H9 (cell line): ENCODE results near the gene RGS9. TPM values are rescaled to one million over a fixed set of nuclear protein-coding genes. Genes with fewer than 3 reads are reported as not detected.
"Not testable (repeated sequence)": the region's sequence is repeated elsewhere in the genome, so short reads cannot be mapped to it uniquely, and the experiment has no call there.

Source experiments
- DNase-seq: peaks from one replicate; pipeline ENCODE4 v3.0.0-alpha.2; 2017
- H2AFZ ChIP-seq: one replicate; pipeline ENCODE4 v1.6.1; 2013; ENCODE audit warnings: mild to moderate bottlenecking, low read length, control low read depth, moderate library complexity
- H2AK5ac ChIP-seq: 2 replicates; pipeline ENCODE4 v1.6.1; 2013; ENCODE audit warnings: low read length, control low read depth, mixed read lengths; ENCODE audit not compliant: insufficient read length
- H2BK120ac ChIP-seq: one replicate; pipeline ENCODE4 v1.6.1; 2013; ENCODE audit warnings: low read depth, mild to moderate bottlenecking, low read length, control low read depth, inconsistent platforms; ENCODE audit not compliant: poor library complexity, severe bottlenecking
- H2BK12ac ChIP-seq: 2 replicates; pipeline ENCODE4 v1.6.1; 2013; ENCODE audit warnings: low read length, control low read depth, mixed read lengths, low read depth; ENCODE audit not compliant: insufficient read length
- H2BK15ac ChIP-seq: 2 replicates; pipeline ENCODE4 v1.6.1; 2013; ENCODE audit warnings: low read depth, low read length, control low read depth
- H2BK20ac ChIP-seq: one replicate; pipeline ENCODE4 v1.6.1; 2013; ENCODE audit warnings: low read depth, mild to moderate bottlenecking, low read length, control low read depth, inconsistent platforms; ENCODE audit not compliant: poor library complexity, severe bottlenecking
- H2BK5ac ChIP-seq: 2 replicates; pipeline ENCODE4 v1.6.1; 2013; ENCODE audit warnings: low read length, control low read depth, mixed read lengths; ENCODE audit not compliant: insufficient read length
- H3K14ac ChIP-seq: 2 replicates; pipeline ENCODE4 v1.6.1; 2013; ENCODE audit warnings: low read length, control low read depth; ENCODE audit not compliant: insufficient read depth
- H3K18ac ChIP-seq: 2 replicates; pipeline ENCODE4 v1.6.1; 2013; ENCODE audit warnings: low read depth, mild to moderate bottlenecking, mixed read lengths, low read length, control low read depth; ENCODE audit not compliant: insufficient read length
- H3K23ac ChIP-seq: 2 replicates; pipeline ENCODE4 v1.6.1; 2013; ENCODE audit warnings: low read length, control low read depth, mixed read lengths, low read depth; ENCODE audit not compliant: insufficient read length
- H3K23me2 ChIP-seq: 2 replicates; pipeline ENCODE4 v1.6.1; 2013; ENCODE audit warnings: low read depth, mild to moderate bottlenecking, mixed read lengths, low read length, control low read depth; ENCODE audit not compliant: insufficient read length, poor library complexity, severe bottlenecking
- H3K27ac ChIP-seq: 2 replicates; pipeline ENCODE4 v1.5.1; 2013; ENCODE audit warnings: low read length, control low read depth, mixed read lengths, low read depth; ENCODE audit not compliant: insufficient read length
- H3K27me3 ChIP-seq: 2 replicates; pipeline ENCODE4 v1.6.1; 2013; ENCODE audit warnings: low read length, control low read depth, inconsistent platforms; ENCODE audit not compliant: insufficient read depth
- H3K4ac ChIP-seq: 2 replicates; pipeline ENCODE4 v1.6.1; 2013; ENCODE audit warnings: low read depth, mild to moderate bottlenecking, control low read depth, inconsistent platforms, low read length, moderate library complexity
- H3K4me1 ChIP-seq: 2 replicates; pipeline ENCODE4 v1.6.1; 2013; ENCODE audit warnings: low read length, control low read depth, inconsistent platforms; ENCODE audit not compliant: insufficient read depth
- H3K4me2 ChIP-seq: 2 replicates; pipeline ENCODE4 v1.6.1; 2013; ENCODE audit warnings: low read length, control low read depth, mixed read lengths; ENCODE audit not compliant: insufficient read length, insufficient read depth
- H3K56ac ChIP-seq: 2 replicates; pipeline ENCODE4 v1.6.1; 2013; ENCODE audit warnings: low read depth, mild to moderate bottlenecking, mixed read lengths, low read length, control low read depth; ENCODE audit not compliant: insufficient read length
- H3K79me1 ChIP-seq: 2 replicates; pipeline ENCODE4 v1.6.1; 2013; ENCODE audit warnings: low read depth, mild to moderate bottlenecking, moderate library complexity, low read length, control low read depth, inconsistent platforms; ENCODE audit not compliant: insufficient read depth, poor library complexity, severe bottlenecking
- H3K79me2 ChIP-seq: 2 replicates; pipeline ENCODE4 v1.6.1; 2013; ENCODE audit warnings: low read length, control low read depth, inconsistent platforms; ENCODE audit not compliant: insufficient read depth
- H3K9ac ChIP-seq: 2 replicates; pipeline ENCODE4 v1.6.1; 2013; ENCODE audit warnings: low read length, control low read depth, mixed read lengths; ENCODE audit not compliant: insufficient read length; ENCODE audit errors: extremely low read depth
- H3K9me3 ChIP-seq: one replicate; pipeline ENCODE4 v1.6.1; 2013; ENCODE audit warnings: low read depth, low read length, inconsistent platforms; ENCODE audit not compliant: control insufficient read depth
- H3T11ph ChIP-seq: one replicate; pipeline ENCODE4 v1.6.1; 2013; ENCODE audit warnings: mild to moderate bottlenecking, low read length, control low read depth, inconsistent platforms
- H4K20me1 ChIP-seq: one replicate; pipeline ENCODE4 v1.6.1; 2013; ENCODE audit not compliant: control insufficient read depth, insufficient read length, insufficient read depth
- H4K5ac ChIP-seq: 2 replicates; pipeline ENCODE4 v1.6.1; 2013; ENCODE audit warnings: low read depth, mild to moderate bottlenecking, mixed read lengths, low read length, control low read depth; ENCODE audit not compliant: insufficient read length
- H4K8ac ChIP-seq: replicated peaks from 2 replicates; pipeline ENCODE4 v1.6.1; 2013; ENCODE audit warnings: low read length, control low read depth, mixed read lengths, low read depth; ENCODE audit not compliant: insufficient read length
- H4K91ac ChIP-seq: 2 replicates; pipeline ENCODE4 v1.6.1; 2013; ENCODE audit warnings: low read depth, mild to moderate bottlenecking, moderate library complexity, mixed read lengths, low read length, control low read depth; ENCODE audit not compliant: insufficient read length
- H3K27ac Mint-ChIP-seq, 3 experiments: 2 replicates in 2 of 3; 3 replicates in 1 of 3; pipeline ENCODE4 v1.8.0; 2020 to 2021; ENCODE audit warnings: mixed read lengths in 3 of 3, mild to moderate bottlenecking in 1 of 3, moderate library complexity in 1 of 3
- H3K27me3 Mint-ChIP-seq: 2 replicates; pipeline ENCODE4 v1.8.0; 2021; ENCODE audit warnings: low read depth, mild to moderate bottlenecking, moderate library complexity, mixed read lengths
- H3K36me3 Mint-ChIP-seq, 3 experiments: 2 replicates in 2 of 3; 3 replicates in 1 of 3; pipeline ENCODE4 v1.8.0; 2020 to 2021; ENCODE audit warnings: low read depth in 3 of 3, mixed read lengths in 3 of 3; ENCODE audit not compliant: insufficient read depth in 1 of 3
- H3K4me1 Mint-ChIP-seq, 2 experiments: 2 replicates each; pipeline ENCODE4 v1.8.0; 2020; ENCODE audit warnings: mixed read lengths in 2 of 2
- H3K4me3 Mint-ChIP-seq, 2 experiments: 2 replicates in 1 of 2; 3 replicates in 1 of 2; pipeline ENCODE4 v1.8.0; 2020 to 2021; ENCODE audit warnings: mild to moderate bottlenecking in 2 of 2, mixed read lengths in 2 of 2, moderate library complexity in 1 of 2
- H3K9me3 Mint-ChIP-seq, 2 experiments: 2 replicates in 1 of 2; 3 replicates in 1 of 2; pipeline ENCODE4 v1.8.0; 2020; ENCODE audit warnings: mild to moderate bottlenecking in 2 of 2, mixed read lengths in 2 of 2, moderate library complexity in 1 of 2
- CTCF ChIP-seq: fragments of 200-600 bp; sonication (generic); conservative IDR thresholded peaks from 3 replicates; pipeline ENCODE4 v1.8.0; 2021; ENCODE audit warnings: antibody characterized with exemption, mild to moderate bottlenecking
- WGBS: extraction: QIAGEN DNeasy Blood & Tissue Kit; methylation state at CpG from one replicate; pipeline ENCODE4 v1.1.7; 2013; ENCODE audit warnings: missing lambda C conversion rate, low lambda C conversion rate, mixed read lengths; ENCODE audit not compliant: insufficient read length; ENCODE audit errors: extremely low coverage; 5-methylcytosine and 5-hydroxymethylcytosine counted together
- total RNA-seq: library from RNA; stranded (reverse); gene quantifications from 2 replicates; pipeline ENCODE4 v1.2.1, GENCODE V29; 2021

Gene RGS9
- total RNA-seq, 1 experiment from 2014 or later, result 12.0 TPM

- no peak overlapping the region for H2BK12ac ChIP-seq
- H3K9me3 Mint-ChIP-seq, result no peaks in the 10 kb centered on the region
- H3K27me3 ChIP-seq, result no peaks in the 10 kb centered on the region
- H2AFZ ChIP-seq, result no peak overlapping the region
- WGBS, result no CpG with 5 or more reads among the region's 1 CpG
- no peaks in the 10 kb centered on the region for H3K79me1 ChIP-seq
- H4K5ac ChIP-seq, result no peak overlapping the region
- no peaks in the 10 kb centered on the region; a peak in 1 of 7 replicates for H3K36me3 Mint-ChIP-seq
- H3K23me2 ChIP-seq, result no peaks in the 10 kb centered on the region
- no peak overlapping the region for H2BK20ac ChIP-seq
- H3T11ph ChIP-seq, result no peak overlapping the region
- H3K9me3 ChIP-seq, result no peaks in the 10 kb centered on the region
- H3K27me3 Mint-ChIP-seq, result peaks cover under 1% of the 10 kb centered on the region; the same call in 1 of the 2 replicates
- H4K20me1 ChIP-seq, result no peaks in the 10 kb centered on the region
- no peak for DNase-seq
- no peak overlapping the region for H3K4me3 Mint-ChIP-seq
- H3K27ac ChIP-seq, result no peak overlapping the region
- H3K23ac ChIP-seq, result no peak overlapping the region
- H3K4ac ChIP-seq, result no peak overlapping the region
- no peak overlapping the region for H3K4me2 ChIP-seq
- H3K18ac ChIP-seq, result no peak overlapping the region
- H3K56ac ChIP-seq, result no peak overlapping the region
- H3K14ac ChIP-seq, result no peak overlapping the region
- no peak overlapping the region for H3K27ac Mint-ChIP-seq
- no peak overlapping the region for H2BK120ac ChIP-seq
- no peaks in the 10 kb centered on the region for H3K79me2 ChIP-seq
- H4K91ac ChIP-seq, result no peak overlapping the region
- H3K4me1 ChIP-seq, result no peaks in the 10 kb centered on the region
- H2BK15ac ChIP-seq, result no peak overlapping the region
- H3K4me1 Mint-ChIP-seq, result peaks cover 4 to 9% of the 10 kb centered on the region in 2 experiments; a peak in 3 of 4 replicates
- no peak overlapping the region for H2BK5ac ChIP-seq
- H3K9ac ChIP-seq, result no peak overlapping the region
- no peak overlapping the region for H4K8ac ChIP-seq
- no peak for TF ChIP-seq CTCF
- H2AK5ac ChIP-seq, result no peak overlapping the region
Observed at GRCh38 chr17:65095465-65095864, 41.7 kb upstream of the RGS9 start.

GRCh38 chr17:65096382-65096781 is 40.8 kb upstream of the RGS9 start:
- H4K20me1 ChIP-seq, H3K18ac ChIP-seq, H3K9me3 Mint-ChIP-seq, H3K23me2 ChIP-seq, H3K9me3 ChIP-seq, H4K8ac ChIP-seq, H2BK12ac ChIP-seq, H2BK20ac ChIP-seq, H3K4me3 Mint-ChIP-seq, H3K27ac ChIP-seq, H3K14ac ChIP-seq, H3K27ac Mint-ChIP-seq, H3K4me1 ChIP-seq, H3K27me3 ChIP-seq, H3K36me3 Mint-ChIP-seq, H3K79me1 ChIP-seq, H3K4ac ChIP-seq, H2BK5ac ChIP-seq, H3K79me2 ChIP-seq, H2BK120ac ChIP-seq, H4K91ac ChIP-seq, H2AK5ac ChIP-seq, H3K4me2 ChIP-seq, H3K23ac ChIP-seq, H2BK15ac ChIP-seq, H2AFZ ChIP-seq, H3K9ac ChIP-seq, H3K27me3 Mint-ChIP-seq, H3T11ph ChIP-seq, DNase-seq, H4K5ac ChIP-seq, H3K56ac ChIP-seq: not testable (repeated sequence)
- WGBS, result no CpG with 5 or more reads among the region's 2 CpGs
- peaks cover 9 to 10% of the 10 kb centered on the region in 2 experiments for H3K4me1 Mint-ChIP-seq
